Loucy (cell line): ENCODE data around the gene SND1.
A peak's percentile ranks its signal among the peaks of the same experiment; 100 is the strongest.

Source experiments
- H2AFZ ChIP-seq: fragments of 200-600 bp; sonication (generic); 2 replicates; pipeline ENCODE4 v1.6.0; 2016; ENCODE audit warnings: antibody characterized with exemption, mild to moderate bottlenecking, low read length, moderate library complexity
- H3F3A ChIP-seq: fragments of 200-600 bp; 2 replicates; pipeline ENCODE4 v1.6.0; 2016; ENCODE audit warnings: antibody characterized with exemption, low read depth, mild to moderate bottlenecking
- H3K27me3 ChIP-seq: fragments of 200-600 bp; sonication (generic); 2 replicates; pipeline ENCODE4 v1.6.1; 2014; ENCODE audit warnings: low read length, mild to moderate bottlenecking; ENCODE audit not compliant: insufficient read depth, poor library complexity, severe bottlenecking
- H3K36me3 ChIP-seq: fragments of 200-600 bp; sonication (generic); 2 replicates; pipeline ENCODE4 v1.6.1; 2016; ENCODE audit warnings: low read length; ENCODE audit not compliant: insufficient read depth
- H3K4me1 ChIP-seq: fragments of 200-600 bp; sonication (generic); 2 replicates; pipeline ENCODE4 v1.5.1; 2014; ENCODE audit warnings: low read length, mild to moderate bottlenecking; ENCODE audit not compliant: insufficient read depth, poor library complexity, severe bottlenecking
- H3K4me2 ChIP-seq: fragments of 200-600 bp; sonication (generic); 2 replicates; pipeline ENCODE4 v1.6.0; 2014; ENCODE audit warnings: antibody characterized with exemption, low read length, low read depth, mild to moderate bottlenecking; ENCODE audit not compliant: poor library complexity, severe bottlenecking
- H3K4me3 ChIP-seq: fragments of 200-600 bp; sonication (generic); 2 replicates; pipeline ENCODE4 v1.5.1; 2014; ENCODE audit warnings: low read length, mild to moderate bottlenecking, mixed read lengths; ENCODE audit not compliant: poor library complexity, severe bottlenecking
- H3K79me2 ChIP-seq: fragments of 200-600 bp; sonication (generic); 2 replicates; pipeline ENCODE4 v1.6.1; 2014; ENCODE audit warnings: low read length; ENCODE audit not compliant: insufficient read depth
- H3K9ac ChIP-seq: fragments of 200-600 bp; sonication (generic); 2 replicates; pipeline ENCODE4 v1.6.0; 2014; ENCODE audit warnings: mild to moderate bottlenecking, low read depth, low read length, moderate library complexity; ENCODE audit not compliant: poor library complexity, severe bottlenecking
- H3K9me2 ChIP-seq: fragments of 200-600 bp; sonication (generic); replicated peaks from 2 replicates; pipeline ENCODE4 v1.6.1; 2016; ENCODE audit warnings: low read depth, low read length, mixed read lengths
- H3K9me3 ChIP-seq: fragments of 200-600 bp; sonication (generic); 2 replicates; pipeline ENCODE4 v1.6.1; 2014; ENCODE audit warnings: mild to moderate bottlenecking, antibody characterized with exemption, low read length, low read depth; ENCODE audit not compliant: insufficient read depth
- H4K20me1 ChIP-seq: fragments of 200-600 bp; sonication (generic); 2 replicates; pipeline ENCODE4 v1.6.0; 2014; ENCODE audit warnings: antibody characterized with exemption, low read length, mild to moderate bottlenecking; ENCODE audit not compliant: insufficient read depth, poor library complexity, severe bottlenecking
- CTCF ChIP-seq: fragments of 200-600 bp; sonication (generic); conservative IDR thresholded peaks from 2 replicates; pipeline ENCODE4 v1.5.1; 2014; ENCODE audit warnings: mild to moderate bottlenecking, antibody characterized with exemption, low read length
- EZH2phosphoT487 ChIP-seq: fragments of 200-600 bp; IDR thresholded peaks from 2 replicates; pipeline ENCODE4 v1.6.1; 2018; ENCODE audit warnings: antibody characterized with exemption, mild to moderate bottlenecking, moderate library complexity, borderline replicate concordance

Gene SND1

GRCh38 chr7:127766831-127767459 lies 115.0 kb downstream of the SND1 start:
- Histone ChIP-seq H3K4me2 (peak overlapping the region; percentile 79), H3K4me1 (peaks cover 42% of the 10 kb centered on the region)
- TF ChIP-seq CTCF = no peak
- no peak for TF ChIP-seq EZH2phosphoT487

GRCh38 chr7:127768241-127768640 lies 116.2 kb downstream of the SND1 start:
- no peaks in the 10 kb centered on the region for H3K9me2 ChIP-seq
- peaks cover 62% of the 10 kb centered on the region for H3K79me2 ChIP-seq
- H3K4me3 ChIP-seq = no peak overlapping the region
- no peak for TF ChIP-seq EZH2phosphoT487
- no peak for TF ChIP-seq CTCF
- H3K27me3 ChIP-seq = no peaks in the 10 kb centered on the region
- no peaks in the 10 kb centered on the region for H4K20me1 ChIP-seq
- H3K9me3 ChIP-seq = no peaks in the 10 kb centered on the region
- H3K9ac ChIP-seq = no peak overlapping the region
- H3K36me3 ChIP-seq = no peaks in the 10 kb centered on the region
- no peaks in the 10 kb centered on the region for H3F3A ChIP-seq
- peak overlapping the region; percentile 79 for H3K4me2 ChIP-seq
- peaks cover 42% of the 10 kb centered on the region for H3K4me1 ChIP-seq
- no peak overlapping the region for H2AFZ ChIP-seq

More at GRCh38 chr7:127766831-127767459, 115.0 kb downstream of the SND1 start:
- H3K4me3 ChIP-seq = peak overlapping the region; percentile 62
- no peaks in the 10 kb centered on the region for H3K36me3 ChIP-seq
- H3K27me3 ChIP-seq = no peaks in the 10 kb centered on the region
- H4K20me1 ChIP-seq = no peaks in the 10 kb centered on the region
- H3K9me3 ChIP-seq = no peaks in the 10 kb centered on the region
- H3K9me2 ChIP-seq = no peaks in the 10 kb centered on the region
- peaks cover 69% of the 10 kb centered on the region for H3K79me2 ChIP-seq
- H3F3A ChIP-seq = no peaks in the 10 kb centered on the region
- no peak overlapping the region for H2AFZ ChIP-seq
- peak overlapping the region; percentile 33 for H3K9ac ChIP-seq

DNA sequence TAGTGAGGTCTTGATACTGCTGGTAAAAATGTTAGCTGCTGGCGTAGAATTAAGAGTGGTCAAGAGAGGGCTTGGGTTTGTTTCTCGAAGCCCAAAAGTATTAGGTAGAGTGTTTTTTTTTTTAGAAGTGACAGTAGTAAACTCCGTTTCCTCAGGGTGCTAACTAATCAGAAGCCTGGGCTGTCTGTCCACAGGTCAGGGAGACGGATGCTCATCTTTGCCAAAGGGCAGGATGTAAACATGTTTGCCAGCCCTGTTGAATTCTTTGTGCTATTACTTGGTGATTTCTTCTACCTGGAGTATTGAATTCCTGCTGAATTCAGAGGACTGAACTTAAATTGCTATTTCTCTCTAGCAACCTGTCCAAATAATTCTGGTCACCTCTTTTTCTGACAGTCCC lies 117.1 kb downstream of the SND1 start:
- Histone ChIP-seq H4K20me1 (no peaks in the 10 kb centered on the region), H3K4me1 (peaks cover 42% of the 10 kb centered on the region), H3K36me3 (no peaks in the 10 kb centered on the region), H3K4me3 (no peak overlapping the region), H3K9ac (no peak overlapping the region), H2AFZ (no peak overlapping the region), H3K27me3 (no peaks in the 10 kb centered on the region), H3K4me2 (no peak overlapping the region), H3F3A (no peaks in the 10 kb centered on the region), H3K9me2 (no peaks in the 10 kb centered on the region), H3K9me3 (no peaks in the 10 kb centered on the region), H3K79me2 (peaks cover 62% of the 10 kb centered on the region)
- TF ChIP-seq CTCF (no peak), EZH2phosphoT487 (no peak)
